Activated CD8-positive, alpha-beta memory T cell treated with anti-CD3 and anti-CD28 coated beads for 36 hours (primary cell): ENCODE data around the gene SORL1-AS1. TPM values are rescaled to one million over a fixed set of nuclear protein-coding genes. Genes with fewer than 3 reads are reported as not detected.
"Not testable (repeated sequence)": the region's sequence is repeated elsewhere in the genome, so short reads cannot be mapped to it uniquely, and the experiment has no call there.

ENCODE experiments used
- CTCF ChIA-PET: fragments of 350-600 bp; sonication (Branson Sonifier 250); formaldehyde crosslinking; loops from one replicate; lab custom pipeline; 2021; ENCODE audit warnings: antibody characterized with exemption; lab: Charles Lee
- POLR2A ChIA-PET: fragments of 350-600 bp; sonication (Branson Sonifier 250); formaldehyde crosslinking; loops from one replicate; lab custom pipeline; 2021; ENCODE audit warnings: antibody characterized with exemption; lab: Charles Lee
- total RNA-seq, 2 experiments: library from RNA; stranded (reverse); gene quantifications; one replicate each; pipeline ENCODE4 v1.2.3, GENCODE V29; 2021

SORL1-AS1 gene

GRCh38 chr11:121417055-121417551 is 35.7 kb downstream of the SORL1-AS1 start:
- ChIA-PET CTCF (interaction anchor here (0.8 kb wide), 1 partner anchor 161 kb away, joined by 4 read pairs; no protein-coding TSS in a partner anchor), POLR2A (no interaction called here)

GRCh38 chr11:121415856-121416255 is 36.9 kb downstream of the SORL1-AS1 start:
- ChIA-PET POLR2A (no interaction called here), CTCF (interaction anchor here (1.2 kb wide), 1 partner anchor 9 kb away, joined by 3 read pairs; no protein-coding TSS in a partner anchor)

GRCh38 chr11:121414141-121414913 is 38.4 kb downstream of the SORL1-AS1 start:
- CTCF ChIA-PET: no interaction called here

GRCh38 chr11:121412711-121413415 is 39.9 kb downstream of the SORL1-AS1 start:
- POLR2A ChIA-PET: no interaction called here
- CTCF ChIA-PET: no interaction called here

More at GRCh38 chr11:121414141-121414913, 38.4 kb downstream of the SORL1-AS1 start:
- POLR2A ChIA-PET: no interaction called here

- POLR2A ChIA-PET: no interaction called here
- CTCF ChIA-PET: no interaction called here
These were observed 40.7 kb downstream of the SORL1-AS1 start for GRCh38 chr11:121412000-121412587.

GRCh38 chr11:121411330-121411729 is 41.4 kb downstream of the SORL1-AS1 start:
- POLR2A ChIA-PET: not testable (repeated sequence)

GRCh38 chr11:121410041-121410440 is 42.7 kb downstream of the SORL1-AS1 start:
- POLR2A ChIA-PET: not testable (repeated sequence)
- CTCF ChIA-PET: interaction anchor here (0.7 kb wide), 1 partner anchor 13 kb away, joined by 3 read pairs; no protein-coding TSS in a partner anchor

More at GRCh38 chr11:121411330-121411729, 41.4 kb downstream of the SORL1-AS1 start:
- CTCF ChIA-PET: interaction anchor here (0.6 kb wide), 1 partner anchor 197 kb away, joined by 3 read pairs; no protein-coding TSS in a partner anchor

GRCh38 chr11:121408830-121409229 is 43.9 kb downstream of the SORL1-AS1 start:
- CTCF ChIA-PET: no interaction called here
- POLR2A ChIA-PET: no interaction called here

- POLR2A ChIA-PET: interaction anchor here (0.6 kb wide), 1 partner anchor 62 kb away, joined by 3 read pairs; no protein-coding TSS in a partner anchor
- CTCF ChIA-PET: no interaction called here
These were observed 46.5 kb downstream of the SORL1-AS1 start for GRCh38 chr11:121406291-121406690.

GRCh38 chr11:121405646-121406045 is 47.1 kb downstream of the SORL1-AS1 start:
- ChIA-PET POLR2A (no interaction called here), CTCF (no interaction called here)

- ChIA-PET CTCF (no interaction called here), POLR2A (no interaction called here)
These were observed 58.0 kb downstream of the SORL1-AS1 start for GRCh38 chr11:121394785-121395184.

- CTCF ChIA-PET: no interaction called here
- POLR2A ChIA-PET: no interaction called here
These were observed 58.9 kb downstream of the SORL1-AS1 start for GRCh38 chr11:121393855-121394254.

GRCh38 chr11:121391914-121392313 is 60.9 kb downstream of the SORL1-AS1 start:
- POLR2A ChIA-PET: no interaction called here
- CTCF ChIA-PET: no interaction called here

- ChIA-PET POLR2A (no interaction called here), CTCF (no interaction called here)
These were observed 63.1 kb downstream of the SORL1-AS1 start for GRCh38 chr11:121389651-121390050.

Other genes starting within 250 kb of the SORL1-AS1 start
- gene SC5D, start 160.2 kb downstream of the SORL1-AS1 start, total RNA-seq: 10 to 100 TPM; 20.1 to 22.6 TPM
- 10 to 100 TPM; 21.8 to 22.0 TPM for gene SORL1, start 653 bp downstream of the SORL1-AS1 start, total RNA-seq